HG03378 (cell line): ENCODE measurements around the gene TRIP13.
"Not testable (repeated sequence)": the region's sequence is repeated elsewhere in the genome, so short reads cannot be mapped to it uniquely, and the experiment has no call there.

Experiments
- ATAC-seq: cut with Tn5 transposase; IDR thresholded peaks from one replicate; pipeline ENCODE4 v1.9.1; 2021; ENCODE audit warnings: mild to moderate bottlenecking, moderate library complexity; ENCODE audit not compliant: unreplicated experiment

Gene TRIP13

GRCh38 chr5:889075-889710 is 3.5 kb upstream of the TRIP13 start:
- ATAC-seq, result no peak

GRCh38 chr5:891117-891836 is 1.4 kb upstream of the TRIP13 start:
- ATAC-seq, result no peak

- ATAC-seq, result no peak
These were observed 769 bp upstream of the TRIP13 start for GRCh38 chr5:891837-892393.

GRCh38 chr5:893137-893506 is 438 bp downstream of the TRIP13 start:
- no peak for ATAC-seq

- no peak for ATAC-seq
These were observed 1.0 kb downstream of the TRIP13 start for GRCh38 chr5:893711-894110.

GRCh38 chr5:900781-901180 is 8.1 kb downstream of the TRIP13 start:
- ATAC-seq, result no peak

- ATAC-seq, result no peak
These were observed 9.6 kb downstream of the TRIP13 start for GRCh38 chr5:902129-902916.

- no peak for ATAC-seq
These were observed 11.0 kb downstream of the TRIP13 start for GRCh38 chr5:903756-904096.

GRCh38 chr5:905139-905642 is 12.5 kb downstream of the TRIP13 start:
- ATAC-seq, result no peak

GRCh38 chr5:907366-907910 is 14.8 kb downstream of the TRIP13 start:
- ATAC-seq, result no peak

- no peak for ATAC-seq
These were observed 15.5 kb downstream of the TRIP13 start for GRCh38 chr5:908172-908571.

- ATAC-seq, result no peak
These were observed 16.4 kb downstream of the TRIP13 start for GRCh38 chr5:909086-909485.

- no peak for ATAC-seq
These were observed 17.5 kb downstream of the TRIP13 start for GRCh38 chr5:909994-910768.

- ATAC-seq, result no peak
These were observed 18.1 kb downstream of the TRIP13 start for GRCh38 chr5:910769-911160.

- no peak for ATAC-seq
These were observed 18.9 kb downstream of the TRIP13 start for GRCh38 chr5:911601-912000.

GRCh38 chr5:912280-913091 is 19.8 kb downstream of the TRIP13 start:
- no peak for ATAC-seq

- ATAC-seq, result no peak
These were observed 21.5 kb downstream of the TRIP13 start for GRCh38 chr5:914174-914573.

- no peak for ATAC-seq
These were observed 21.9 kb downstream of the TRIP13 start for GRCh38 chr5:914612-915011.

GRCh38 chr5:915346-915745 is 22.7 kb downstream of the TRIP13 start:
- not testable (repeated sequence) for ATAC-seq

GRCh38 chr5:915946-916345 is 23.3 kb downstream of the TRIP13 start:
- ATAC-seq, result no peak
